Tongue (tissue), 2 donors: ENCODE measurements around the gene MACROD2. TPM values are rescaled to one million over a fixed set of nuclear protein-coding genes. Genes with fewer than 3 reads are reported as not detected.

Experiments
- DNase-seq: peaks from one replicate; pipeline ENCODE4 v3.0.0-alpha.2; 2015
- total RNA-seq: library from RNA; depleted of rRNA; stranded (reverse); fragments of >200 nt; gene quantifications from one replicate; pipeline ENCODE4 v1.2.3, GENCODE V29; 2014

The MACROD2 gene
- total RNA-seq, 1 donor from 2014 or later = 5.0 TPM

- no peak for DNase-seq
These were observed 1602.0 kb downstream of the MACROD2 start for GRCh38 chr20:15597306-15597705.

- DNase-seq = no peak
These were observed 1604.6 kb downstream of the MACROD2 start for GRCh38 chr20:15599961-15600360.

- DNase-seq = no peak
These were observed 1605.2 kb downstream of the MACROD2 start for GRCh38 chr20:15600565-15600964.

GRCh38 chr20:15603506-15603905 lies 1608.2 kb downstream of the MACROD2 start:
- no peak for DNase-seq

- no peak for DNase-seq
These were observed 1608.9 kb downstream of the MACROD2 start for GRCh38 chr20:15603978-15604805.

GRCh38 chr20:15609921-15610320 lies 1614.6 kb downstream of the MACROD2 start:
- DNase-seq = no peak

- no peak for DNase-seq
These were observed 1615.5 kb downstream of the MACROD2 start for GRCh38 chr20:15610787-15611186.

- no peak for DNase-seq
These were observed 1616.2 kb downstream of the MACROD2 start for GRCh38 chr20:15611541-15611940.

GRCh38 chr20:15612198-15612597 lies 1616.9 kb downstream of the MACROD2 start:
- DNase-seq = no peak

GRCh38 chr20:15612769-15613168 lies 1617.5 kb downstream of the MACROD2 start:
- no peak for DNase-seq

- no peak for DNase-seq
These were observed 1618.2 kb downstream of the MACROD2 start for GRCh38 chr20:15613530-15613929.

- DNase-seq = no peak
These were observed 1621.3 kb downstream of the MACROD2 start for GRCh38 chr20:15616626-15617025.

- DNase-seq = no peak
These were observed 1622.8 kb downstream of the MACROD2 start for GRCh38 chr20:15618110-15618509.

- DNase-seq = no peak
These were observed 1623.6 kb downstream of the MACROD2 start for GRCh38 chr20:15618912-15619311.

- DNase-seq = no peak
These were observed 1624.0 kb downstream of the MACROD2 start for GRCh38 chr20:15619341-15619740.

GRCh38 chr20:15619816-15620215 lies 1624.5 kb downstream of the MACROD2 start:
- DNase-seq = no peak

GRCh38 chr20:15622368-15622767 lies 1627.1 kb downstream of the MACROD2 start:
- DNase-seq = no peak

- DNase-seq = no peak
These were observed 1627.9 kb downstream of the MACROD2 start for GRCh38 chr20:15623215-15623614.

GRCh38 chr20:15625981-15626380 lies 1630.7 kb downstream of the MACROD2 start:
- no peak for DNase-seq

- DNase-seq = no peak
These were observed 1631.8 kb downstream of the MACROD2 start for GRCh38 chr20:15627089-15627488.

- no peak for DNase-seq
These were observed 1632.2 kb downstream of the MACROD2 start for GRCh38 chr20:15627501-15627903.

GRCh38 chr20:15628851-15629353 lies 1633.6 kb downstream of the MACROD2 start:
- no peak for DNase-seq

- no peak for DNase-seq
These were observed 1635.0 kb downstream of the MACROD2 start for GRCh38 chr20:15630360-15630759.

GRCh38 chr20:15632680-15633079 lies 1637.4 kb downstream of the MACROD2 start:
- DNase-seq = no peak
